ENCODE data around the gene ATP10D.

- no peak for TF ChIP-seq CTCF (IDR thresholded peaks at IDR 0.05; ENCODE audit: low read length)
- TF ChIP-seq EZH2 (IDR thresholded peaks at IDR 0.05; ENCODE audit: borderline replicate concordance, low read length): no peak
Measured at GRCh38 chr4:47631161-47631560, 146.1 kb downstream of the ATP10D start.

Data from OCI-LY1 (cell line).